GM18907 (cell line): ENCODE measurements around the gene CARS1.
"Not testable (repeated sequence)": the region's sequence is repeated elsewhere in the genome, so short reads cannot be mapped to it uniquely, and the experiment has no call there.

Source experiments
- ATAC-seq: cut with Tn5 transposase; IDR thresholded peaks from one replicate; pipeline ENCODE4 v1.9.1; 2021; ENCODE audit warnings: mild to moderate bottlenecking, moderate library complexity; ENCODE audit not compliant: unreplicated experiment

CARS1 gene

DNA sequence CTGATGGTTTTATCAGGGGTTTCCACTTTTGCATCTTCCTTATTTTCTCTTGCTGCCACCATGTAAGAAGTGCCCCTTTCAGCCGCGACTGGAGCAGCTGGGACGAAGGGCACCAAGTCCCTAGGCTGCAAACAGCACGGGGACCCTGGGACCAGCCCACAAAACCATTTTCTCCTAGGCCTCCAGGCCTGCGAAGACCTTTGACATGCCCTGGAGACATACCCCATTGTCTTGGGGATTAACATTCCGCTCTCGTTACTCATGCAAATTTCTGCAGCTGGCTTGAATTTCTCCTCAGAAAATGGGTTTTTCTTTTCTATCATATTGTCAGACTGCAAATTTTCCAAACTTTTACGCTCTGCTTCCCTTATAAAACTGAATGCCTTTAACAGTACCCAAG, 6.7 kb upstream of the CARS1 start:
- not testable (repeated sequence) for ATAC-seq

DNA sequence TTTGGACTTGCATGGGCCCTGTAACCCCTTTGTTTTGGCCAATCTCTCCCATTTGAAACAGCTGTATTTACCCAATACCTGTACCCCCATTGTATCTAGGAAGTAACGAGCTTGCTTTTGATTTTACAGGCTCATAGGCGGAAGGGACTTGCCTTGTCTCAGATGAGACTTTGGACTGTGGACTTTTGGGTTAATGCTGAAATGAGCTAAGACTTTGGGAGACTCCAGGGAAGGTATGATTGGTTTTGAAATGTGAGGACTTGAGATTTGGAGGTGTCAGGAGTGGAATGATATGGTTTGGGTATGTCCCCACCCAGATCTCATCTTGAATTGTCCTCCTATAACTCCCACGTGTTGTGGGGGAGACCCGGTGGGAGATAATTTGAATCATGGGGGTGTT, 6.2 kb upstream of the CARS1 start:
- ATAC-seq: not testable (repeated sequence)

DNA sequence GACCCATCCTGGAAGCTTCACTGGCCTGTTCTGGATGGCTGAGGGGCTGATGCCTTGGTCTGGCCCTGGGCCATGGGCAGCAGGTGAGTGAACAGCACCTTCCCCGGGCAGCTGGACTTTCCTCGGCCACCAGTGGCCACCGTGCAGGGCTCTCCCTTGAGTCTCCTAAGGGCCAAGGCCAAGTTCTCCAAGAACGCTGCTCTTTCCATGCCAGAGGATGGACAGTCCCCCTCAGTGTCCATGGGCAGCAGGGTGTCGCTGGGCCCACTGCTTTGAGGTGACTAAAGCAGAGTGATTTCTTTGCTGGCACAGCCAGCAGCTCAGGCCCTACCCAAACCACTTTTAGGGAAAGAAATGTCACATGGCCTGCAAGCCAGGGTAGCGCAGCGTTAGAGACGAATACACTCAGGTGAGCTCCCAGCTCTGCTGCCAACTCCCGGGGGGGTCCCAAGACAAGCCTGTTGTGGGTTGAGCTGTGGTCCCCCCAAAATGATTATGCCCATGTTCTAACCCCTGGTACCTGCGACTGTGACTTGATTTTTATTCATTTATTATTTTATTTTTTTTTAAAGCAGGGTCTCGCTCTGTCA, 3.3 kb upstream of the CARS1 start:
- ATAC-seq: no peak

DNA sequence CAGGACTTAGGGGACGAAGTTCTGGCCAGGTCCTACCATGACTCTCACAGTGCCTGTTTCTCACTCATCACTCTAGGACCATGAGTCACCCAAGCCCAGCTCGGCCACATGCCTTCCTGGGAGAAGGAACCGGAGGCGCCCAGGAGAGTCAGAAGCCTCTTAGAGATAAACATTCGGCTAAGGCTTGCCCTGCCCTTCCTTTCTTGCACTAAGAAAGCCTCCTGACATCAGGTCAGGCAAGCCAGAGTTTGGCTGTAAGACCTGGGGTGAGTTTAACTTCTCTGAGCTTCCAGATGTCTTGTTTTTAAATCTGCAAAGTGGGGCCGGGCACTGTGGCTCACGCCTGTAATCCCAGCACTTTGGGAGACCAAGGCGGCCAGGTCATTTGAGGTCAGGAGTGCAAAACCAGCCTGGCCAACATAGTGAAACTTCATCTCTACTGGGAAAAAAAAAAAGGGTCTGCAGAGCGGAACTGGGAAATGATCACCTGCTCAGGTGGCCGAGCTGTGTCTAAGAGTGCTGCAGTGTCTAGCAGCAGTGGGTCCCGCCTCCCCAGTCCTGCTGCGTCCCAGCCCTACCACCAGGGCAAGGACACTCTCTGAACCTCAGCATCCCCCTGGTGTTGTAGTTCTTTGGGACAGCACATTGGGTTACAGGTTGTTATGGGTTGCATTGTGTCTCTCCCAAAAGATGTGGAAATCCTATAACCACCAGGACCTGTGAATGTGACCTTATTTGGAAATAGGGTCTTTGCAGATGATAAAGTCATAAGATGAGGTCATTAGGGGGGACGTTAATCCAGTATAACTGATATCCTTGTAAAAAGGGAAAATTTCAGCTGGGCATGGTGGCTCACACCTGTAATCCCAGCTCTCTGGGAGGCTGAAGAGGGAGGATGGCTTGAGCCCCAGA, 1.8 kb upstream of the CARS1 start:
- ATAC-seq: no peak

DNA sequence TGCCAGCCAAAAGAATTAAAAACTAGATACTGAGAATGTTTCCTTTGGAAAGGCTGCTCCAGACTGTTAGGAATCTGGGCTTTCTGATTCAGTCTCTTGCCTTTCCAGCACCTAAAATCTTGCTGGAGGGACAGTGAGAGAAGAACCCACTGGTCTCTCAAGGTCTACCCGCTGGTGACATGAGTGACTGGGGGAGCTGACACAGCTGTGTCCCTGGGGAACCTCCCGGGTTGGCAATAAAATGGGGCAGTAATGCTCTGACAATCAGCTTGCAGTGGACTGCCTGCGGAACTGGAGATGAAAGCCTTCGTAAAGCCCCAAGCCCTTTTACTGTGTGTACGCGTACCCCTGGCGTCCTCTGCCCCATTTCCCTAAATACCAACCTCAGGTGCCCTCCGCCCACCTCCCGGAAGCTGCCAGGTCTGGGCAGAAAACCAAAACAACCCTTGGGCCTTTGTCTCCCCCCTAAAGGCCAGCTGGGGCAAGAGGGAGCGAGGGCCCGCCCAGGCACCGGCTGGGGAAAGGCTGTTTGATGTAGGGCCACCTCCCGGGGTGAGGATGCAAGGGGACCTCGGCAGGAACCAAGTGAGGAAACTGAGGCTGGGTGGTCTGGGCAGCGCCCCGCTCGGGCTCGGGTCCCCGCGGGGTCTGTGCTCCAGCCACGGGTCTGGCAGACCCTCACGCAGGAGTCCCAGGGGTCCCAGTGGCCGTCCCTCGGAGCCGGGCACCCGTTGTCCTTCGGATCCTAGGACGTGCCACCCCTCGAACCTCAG, 741 bp downstream of the CARS1 start:
- ATAC-seq: no peak

DNA sequence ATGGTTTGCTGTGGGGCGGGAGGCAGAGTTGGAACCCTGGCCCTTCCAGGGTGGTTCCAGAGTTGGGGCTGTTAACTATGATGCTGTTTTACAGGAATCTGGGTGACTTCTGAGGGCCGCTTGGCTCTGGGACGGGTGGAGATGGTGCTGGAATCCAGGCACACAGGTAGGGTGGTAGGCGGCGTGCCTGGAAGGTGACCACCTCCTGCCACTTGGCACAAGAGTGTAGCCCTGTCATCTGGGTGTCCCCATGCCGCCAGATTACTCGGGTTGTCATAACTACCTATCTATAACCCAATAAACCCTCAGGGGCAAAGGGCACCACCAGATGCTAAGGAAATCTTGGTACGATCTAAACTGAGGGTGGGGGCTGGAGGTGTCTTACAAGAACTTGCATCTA, 1.3 kb downstream of the CARS1 start:
- ATAC-seq: no peak

DNA sequence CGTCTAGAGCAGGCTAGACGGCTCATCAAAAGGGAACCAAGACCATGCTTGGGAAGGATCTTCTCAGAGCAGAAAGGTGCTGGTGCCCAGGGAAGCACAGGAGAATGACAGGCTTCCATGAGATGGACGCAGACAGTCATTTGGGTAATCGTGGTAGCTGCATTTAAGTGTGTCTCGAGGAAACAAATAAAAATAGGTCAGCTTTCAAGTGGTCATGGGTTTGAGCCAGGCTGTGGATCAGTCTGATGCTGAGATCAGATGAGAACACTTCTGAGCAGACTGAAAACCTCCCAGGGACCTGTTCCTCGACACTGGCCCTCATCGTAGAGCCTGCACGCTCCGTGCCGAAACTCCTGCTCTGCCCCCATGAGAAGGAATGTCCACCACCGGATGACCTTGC, 4.7 kb downstream of the CARS1 start:
- ATAC-seq: no peak

DNA sequence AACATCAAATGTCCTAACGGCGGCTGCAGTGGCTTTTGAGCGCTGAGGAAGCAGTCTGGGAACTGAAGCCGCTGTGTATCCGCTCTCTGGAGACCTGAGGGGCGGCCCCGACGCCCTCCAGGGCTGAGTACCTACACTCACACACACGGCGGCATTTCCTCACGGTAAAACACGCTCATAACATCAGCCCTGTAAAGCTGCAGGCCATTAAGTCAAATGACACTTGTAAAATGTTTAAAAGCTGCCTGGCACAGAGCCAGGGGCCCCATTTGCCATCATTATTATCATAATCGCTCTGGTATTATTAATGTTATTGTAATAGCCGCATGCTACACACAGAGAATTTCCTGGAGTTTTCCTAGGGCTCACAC, 5.1 kb downstream of the CARS1 start:
- ATAC-seq: no peak

DNA sequence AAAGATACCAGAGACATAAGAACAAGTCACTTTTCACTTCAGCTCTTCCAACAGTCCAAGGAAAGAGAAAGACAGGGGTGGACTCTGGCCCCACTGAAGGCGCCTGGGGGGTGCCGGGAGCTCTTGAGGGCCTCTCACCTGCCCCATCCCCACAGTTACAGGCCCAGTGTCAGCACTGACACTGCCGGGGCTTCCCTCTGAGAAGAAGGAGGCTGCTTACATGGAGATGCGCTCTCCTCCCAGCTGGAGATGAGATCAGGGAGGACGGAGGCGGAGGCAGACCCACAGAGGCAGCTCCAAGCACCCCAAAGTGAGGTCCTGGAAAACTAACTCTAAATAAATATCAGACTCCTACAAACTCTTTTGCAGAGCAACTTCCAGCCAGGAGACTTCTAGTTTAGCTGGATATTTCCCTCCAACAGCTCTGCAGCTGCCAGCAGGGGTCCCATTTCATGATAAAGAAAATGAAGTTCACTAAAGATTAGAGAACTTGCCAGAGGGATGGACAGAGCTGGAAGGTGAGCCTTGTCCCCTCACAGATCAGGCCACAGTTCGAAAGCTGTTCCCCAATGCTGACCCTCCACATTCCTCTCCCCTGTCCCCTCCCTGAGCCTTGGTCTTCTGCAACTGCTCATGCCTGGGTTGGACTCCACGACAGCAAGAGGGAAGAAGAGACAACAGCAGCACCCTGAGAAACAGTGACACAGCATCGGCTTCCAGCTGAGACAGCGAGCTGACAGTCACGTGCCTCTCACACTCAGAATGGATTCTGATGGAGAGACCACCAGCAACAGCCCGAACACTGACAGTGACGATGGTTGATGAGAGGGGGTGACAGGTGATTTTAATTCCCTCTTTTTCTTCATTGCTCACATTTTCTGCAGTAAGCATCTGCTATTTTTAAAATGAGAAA, 5.8 kb downstream of the CARS1 start:
- no peak for ATAC-seq

DNA sequence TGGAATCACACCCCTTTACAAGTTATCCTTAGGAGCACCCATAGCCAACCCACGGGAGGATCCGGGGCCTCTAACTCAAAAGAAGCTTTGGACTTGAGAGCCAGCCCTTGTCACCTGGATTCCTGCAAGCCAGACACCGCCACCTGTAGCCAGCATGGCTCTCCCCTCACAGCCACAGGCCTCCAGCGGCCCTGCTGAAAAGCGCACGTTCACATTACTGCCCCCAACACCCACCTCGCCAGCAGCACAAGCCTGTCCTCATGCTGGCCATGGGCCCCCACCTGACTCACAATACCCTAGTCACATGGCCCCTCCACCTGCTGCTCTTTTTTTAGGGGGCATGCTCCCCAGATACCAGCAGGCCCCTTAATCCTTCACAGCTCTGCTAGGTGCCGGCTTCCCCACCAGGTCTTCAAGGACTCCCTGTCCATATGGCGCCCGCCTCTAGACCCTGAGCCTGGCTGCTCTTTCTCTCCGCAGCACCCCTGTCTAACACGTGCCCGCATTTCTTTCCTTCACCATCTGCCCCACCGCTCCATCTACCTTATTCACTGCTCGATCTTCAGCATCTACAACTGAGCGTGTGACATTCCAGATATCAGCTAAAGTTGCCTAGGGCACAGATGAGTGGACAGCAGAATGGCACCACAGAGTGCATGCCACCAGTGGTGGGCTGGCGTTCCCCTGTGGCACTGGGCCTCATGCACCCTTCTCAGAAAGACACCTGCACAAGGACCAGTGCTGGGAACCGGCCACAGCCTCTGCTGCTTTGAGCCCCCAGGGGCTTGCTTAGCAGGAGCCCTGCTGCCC, 6.6 kb downstream of the CARS1 start:
- peak; percentile 1 for ATAC-seq

DNA sequence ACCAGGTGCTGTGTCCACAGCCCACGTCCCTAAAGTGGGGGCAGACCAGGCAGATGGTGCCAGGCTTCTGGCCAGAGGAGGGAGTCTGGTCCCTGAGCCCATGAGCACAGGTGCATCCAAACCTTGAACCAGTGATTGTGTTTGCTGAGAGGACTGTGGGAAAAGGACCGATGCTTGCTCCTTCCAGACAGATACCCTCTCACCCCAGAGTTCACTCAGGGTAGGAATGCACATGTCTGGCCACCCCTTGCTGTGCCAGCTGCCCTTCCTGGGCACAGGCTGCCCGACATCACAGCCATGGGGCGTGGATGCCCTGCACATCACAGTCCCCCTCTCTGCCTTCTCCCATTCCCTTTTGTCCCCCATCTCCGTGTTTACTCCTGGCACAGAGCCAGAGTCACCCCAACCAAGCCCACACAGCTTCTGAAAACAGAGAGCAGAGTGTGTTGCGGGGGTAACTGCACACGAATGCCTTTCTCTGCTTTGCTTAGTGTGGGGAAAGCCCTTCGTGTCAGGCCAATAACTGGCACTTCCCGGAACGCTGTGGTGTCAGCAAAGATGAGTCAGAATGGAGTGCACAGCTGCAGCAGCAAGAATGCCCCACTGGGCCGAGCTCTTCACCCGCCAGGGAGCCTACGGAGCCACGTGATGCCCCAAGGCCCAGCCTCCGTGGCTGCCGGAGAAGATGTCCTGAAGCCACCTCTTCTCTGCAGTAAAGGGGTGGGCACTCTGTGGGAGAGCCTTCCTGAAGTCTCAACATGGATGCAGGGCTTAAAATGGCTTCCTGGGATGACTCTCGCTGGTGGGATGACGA, 7.6 kb downstream of the CARS1 start:
- ATAC-seq: peak; percentile 91

DNA sequence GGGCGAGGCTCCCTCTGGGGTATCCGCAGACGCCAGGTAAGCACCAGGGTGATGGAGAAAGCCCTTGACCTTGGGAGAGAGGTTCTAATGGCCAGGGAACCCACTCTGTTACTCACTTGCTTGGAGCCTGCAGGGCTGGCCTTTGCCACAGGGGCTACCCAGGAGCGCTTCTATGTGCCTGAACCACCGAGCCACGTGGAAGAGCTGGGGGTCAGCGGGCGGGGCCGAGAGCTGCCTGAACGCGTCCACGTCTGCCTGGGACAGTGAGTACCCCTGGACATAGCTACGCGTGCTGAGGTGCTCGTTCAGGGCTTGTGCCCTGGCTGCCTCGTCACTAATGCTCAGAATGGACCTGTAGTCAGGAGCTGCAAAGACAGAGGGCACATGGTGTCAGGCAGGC, 9.6 kb downstream of the CARS1 start:
- no peak for ATAC-seq

DNA sequence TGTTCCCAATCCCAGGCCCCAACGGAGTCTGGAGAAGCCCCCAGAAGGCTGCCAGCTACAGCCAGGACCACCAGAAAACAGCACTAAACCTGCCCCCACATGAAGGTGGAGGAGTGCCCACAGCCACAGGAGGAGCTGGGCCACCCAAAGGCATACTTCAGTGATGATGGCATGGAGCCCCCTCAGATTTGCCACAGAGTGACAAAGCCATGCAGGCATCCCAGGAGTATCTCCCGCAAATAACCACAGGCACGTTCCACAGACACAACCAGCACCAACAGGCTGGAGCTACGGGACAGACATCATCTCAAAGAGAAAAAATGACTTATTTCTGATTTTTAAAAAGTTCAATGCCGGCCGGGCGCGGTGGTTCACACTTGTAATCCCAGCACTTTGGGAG, 10.6 kb downstream of the CARS1 start:
- ATAC-seq: no peak

DNA sequence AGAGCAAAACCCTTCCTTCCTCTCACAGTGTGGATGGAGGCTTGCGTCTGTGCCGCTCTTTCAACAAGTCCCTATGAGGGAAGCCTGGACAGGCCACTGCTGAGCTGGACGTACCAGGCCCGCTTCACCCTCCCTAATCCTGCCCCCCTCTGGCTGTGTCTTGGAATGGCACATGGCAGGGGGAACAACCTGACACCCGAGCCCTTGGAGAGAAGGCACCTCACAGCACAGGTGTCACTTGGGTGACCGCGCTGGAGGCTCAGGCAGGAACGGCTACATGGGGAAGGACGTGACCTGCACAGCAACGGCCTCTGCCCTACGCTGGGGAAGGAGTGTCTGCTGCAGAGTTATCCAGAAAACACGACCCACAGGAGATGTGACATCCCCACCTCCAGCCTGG, 11.0 kb downstream of the CARS1 start:
- ATAC-seq: no peak

DNA sequence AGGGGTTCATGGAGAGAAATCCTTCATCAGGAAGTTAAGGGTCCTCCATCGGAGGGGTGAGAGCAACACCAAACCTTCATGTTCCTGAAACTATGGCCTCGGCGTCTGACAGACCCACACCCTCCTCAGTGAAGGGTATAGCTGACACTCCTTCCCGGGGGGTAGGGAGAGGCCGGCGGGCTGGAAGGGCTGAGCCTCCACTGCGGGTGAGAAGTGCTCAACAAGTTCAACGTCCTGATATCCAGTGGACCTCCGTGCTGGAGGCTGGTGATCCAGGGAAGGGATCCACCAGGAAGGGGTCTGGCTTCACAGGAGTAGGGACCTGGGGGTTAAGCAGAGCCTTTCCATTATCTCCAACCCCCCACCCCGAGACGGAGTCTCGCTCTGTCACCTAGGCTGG, 12.3 kb downstream of the CARS1 start:
- ATAC-seq: no peak

DNA sequence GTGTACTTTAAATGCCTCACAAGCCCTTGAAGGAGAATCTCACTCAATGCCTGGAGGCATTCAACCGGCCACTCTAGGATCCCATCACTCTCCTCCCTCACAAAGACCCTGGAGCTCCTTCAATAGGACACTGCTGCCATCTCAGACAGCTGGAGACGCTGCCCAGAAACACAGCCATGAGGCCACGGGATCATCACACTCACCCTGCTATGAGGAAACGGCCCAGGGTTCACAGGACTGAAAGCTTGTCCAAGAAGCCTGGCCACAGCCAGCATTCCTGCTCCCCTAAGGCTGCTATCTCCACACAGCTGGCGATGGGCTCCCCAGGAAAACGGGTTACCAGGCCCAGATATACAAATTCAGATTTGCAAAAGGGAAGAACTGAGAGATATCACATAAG, 13.2 kb downstream of the CARS1 start:
- ATAC-seq: no peak

DNA sequence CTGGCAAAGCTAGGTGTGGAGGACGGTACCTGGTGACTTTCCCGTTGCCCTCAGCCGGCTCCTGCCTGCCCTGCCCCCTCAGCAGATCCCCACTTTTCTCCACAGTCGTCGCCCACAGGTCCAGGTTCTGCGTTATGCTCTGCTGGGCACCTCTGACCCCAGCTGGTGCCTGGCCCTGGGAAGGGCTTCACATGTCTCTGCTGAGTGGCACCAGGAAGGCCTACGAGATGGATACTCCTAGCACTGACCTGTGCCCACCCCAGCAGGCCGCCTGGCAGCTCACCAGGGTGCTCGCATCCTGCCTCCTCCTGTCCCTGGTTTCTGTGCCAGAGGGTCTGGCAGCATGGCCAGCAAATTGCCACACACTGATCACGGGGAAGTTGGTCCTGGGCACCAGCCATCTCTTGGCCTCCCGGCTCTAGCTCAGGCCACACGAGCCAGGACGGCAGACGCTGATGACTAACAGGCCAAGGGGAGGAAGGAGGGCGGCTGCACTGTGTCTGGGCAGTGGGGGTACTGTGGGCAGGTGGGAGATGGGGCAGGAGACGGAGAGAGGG, 13.8 kb downstream of the CARS1 start:
- no peak for ATAC-seq

DNA sequence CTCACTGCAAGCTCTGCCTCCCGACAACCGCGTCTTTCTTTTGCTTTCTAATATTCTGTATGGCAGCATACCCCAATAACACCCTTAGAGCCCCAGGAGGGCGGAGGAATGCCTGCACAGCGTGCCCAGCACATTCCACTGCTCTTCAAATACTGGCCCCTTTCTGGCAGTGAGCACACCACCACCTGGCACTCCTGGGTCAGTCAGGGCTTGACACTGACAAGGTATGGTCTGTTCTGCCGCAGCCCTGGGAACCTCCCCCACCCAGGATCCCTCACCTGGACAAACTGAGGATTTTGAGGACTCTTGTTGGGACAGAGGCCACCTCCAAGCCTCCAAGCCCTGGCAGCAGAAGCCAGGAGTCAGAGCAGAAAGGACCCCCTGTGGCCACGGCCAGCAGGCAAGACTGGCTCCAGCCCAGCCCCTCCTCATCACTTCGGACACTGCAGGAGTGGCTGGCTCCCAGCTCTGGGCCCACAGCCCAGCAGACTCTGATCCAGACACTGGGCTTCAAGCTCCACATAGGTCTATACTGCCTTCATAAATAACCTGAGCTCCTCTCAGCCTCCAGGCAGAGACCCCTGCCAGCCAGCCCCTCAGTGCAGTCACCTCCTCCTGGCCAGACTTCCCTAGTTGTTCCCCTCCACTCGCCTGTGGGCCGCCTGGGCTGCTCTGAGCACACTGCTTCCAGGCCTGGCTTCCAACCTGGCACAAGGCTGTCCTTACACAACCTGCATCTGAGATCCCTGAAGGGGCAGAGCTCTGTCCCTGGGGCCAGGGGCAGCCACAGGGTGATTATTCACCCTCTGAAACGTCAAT, 14.5 kb downstream of the CARS1 start:
- no peak for ATAC-seq
